ENCODE data around the gene CREB5. TPM values are rescaled to one million over a fixed set of nuclear protein-coding genes. Genes with fewer than 3 reads are reported as not detected.

The CREB5 gene
- total RNA-seq, 1 experiment from 2014 or later = 2.1 TPM

GRCh38 chr7:28407651-28408050, 4.7 kb upstream of the CREB5 start:
- H4K20me1 ChIP-seq (ENCODE audit: insufficient read depth) = no peaks in the 10 kb centered on the region
- H3K4me1 ChIP-seq (replicated peaks; ENCODE audit: insufficient read depth) = peaks cover 12% of the 10 kb centered on the region
- TF ChIP-seq CTCF (conservative IDR thresholded peaks at IDR 0.05) (no peak), EZH2 (IDR thresholded peaks at IDR 0.05; ENCODE audit: low read depth) (no peak)
- no peak overlapping the region for H3K4me3 ChIP-seq
- H3K79me2 ChIP-seq (ENCODE audit: low read depth) = no peaks in the 10 kb centered on the region
- H3K36me3 ChIP-seq (ENCODE audit: low read depth) = no peaks in the 10 kb centered on the region
- peak in 1 of 2 experiments; percentile 49 for DNase-seq
- H2AFZ ChIP-seq = no peak overlapping the region
- ChIA-PET POLR2A (ENCODE audit: unreplicated experiment) (no interaction called here), CTCF (no interaction called here)
- intact Hi-C loops (cut with micrococcal nuclease; ENCODE audit: unreplicated experiment) = no loop called here
- H3F3A ChIP-seq (ENCODE audit: insufficient read depth, low read depth) = peaks cover 22% of the 10 kb centered on the region
- H3K27me3 ChIP-seq (ENCODE audit: insufficient read depth, low read depth) = no peaks in the 10 kb centered on the region
- H3K9me3 ChIP-seq (ENCODE audit: insufficient read depth, low read depth) = no peaks in the 10 kb centered on the region
- peak overlapping the region; percentile 21; the same call in 1 of the 2 replicates for H3K27ac ChIP-seq
- no TSS peak for BruUV-seq (replicated peaks)
- no peaks in the 10 kb centered on the region for H3K9me2 ChIP-seq (ENCODE audit: insufficient read depth)
- no peak overlapping the region for H3K4me2 ChIP-seq

GRCh38 chr7:28408105-28408959, 4.0 kb upstream of the CREB5 start:
- H3K79me2 ChIP-seq (ENCODE audit: low read depth) = no peaks in the 10 kb centered on the region
- CTCF ChIA-PET = no interaction called here
- H3K9me3 ChIP-seq (ENCODE audit: insufficient read depth, low read depth) = no peaks in the 10 kb centered on the region
- H2AFZ ChIP-seq = no peak overlapping the region
- H4K20me1 ChIP-seq (ENCODE audit: insufficient read depth) = no peaks in the 10 kb centered on the region
- peaks cover 12% of the 10 kb centered on the region for H3K4me1 ChIP-seq (replicated peaks; ENCODE audit: insufficient read depth)
- no TSS peak for BruUV-seq (replicated peaks)
- peak overlapping the region; percentile 36; the same call in 1 of the 2 replicates for H3K4me3 ChIP-seq
- H3K9me2 ChIP-seq (ENCODE audit: insufficient read depth) = no peaks in the 10 kb centered on the region; the same call in 1 of the 2 replicates
- H3F3A ChIP-seq (ENCODE audit: insufficient read depth, low read depth) = peaks cover 22% of the 10 kb centered on the region
- H3K36me3 ChIP-seq (ENCODE audit: low read depth) = no peaks in the 10 kb centered on the region
- peak overlapping the region; percentile 21; the same call in 1 of the 2 replicates for H3K27ac ChIP-seq
- intact Hi-C loops (cut with micrococcal nuclease; ENCODE audit: unreplicated experiment) = no loop called here
- H3K27me3 ChIP-seq (ENCODE audit: insufficient read depth, low read depth) = no peaks in the 10 kb centered on the region
- no peak for DNase-seq
- TF ChIP-seq EZH2 (IDR thresholded peaks at IDR 0.05; ENCODE audit: low read depth) (no peak), CTCF (conservative IDR thresholded peaks at IDR 0.05) (no peak)
- POLR2A ChIA-PET (ENCODE audit: unreplicated experiment) = no interaction called here
- peak overlapping the region; percentile 58 for H3K4me2 ChIP-seq

GRCh38 chr7:28408960-28409715, 3.2 kb upstream of the CREB5 start:
- BruUV-seq (replicated peaks) = TSS peak; percentile 91
- H3K4me2 ChIP-seq = peak overlapping the region; percentile 84
- peaks cover 12% of the 10 kb centered on the region for H3K4me1 ChIP-seq (replicated peaks; ENCODE audit: insufficient read depth)
- ChIA-PET POLR2A (ENCODE audit: unreplicated experiment) (no interaction called here), CTCF (no interaction called here)
- H3K27ac ChIP-seq = peak overlapping the region; percentile 66
- H4K20me1 ChIP-seq (ENCODE audit: insufficient read depth) = no peaks in the 10 kb centered on the region
- no peaks in the 10 kb centered on the region for H3K79me2 ChIP-seq (ENCODE audit: low read depth)
- H3K36me3 ChIP-seq (ENCODE audit: low read depth) = no peaks in the 10 kb centered on the region
- DNase-seq = peak; percentile 61 to 80
- intact Hi-C loops (cut with micrococcal nuclease; ENCODE audit: unreplicated experiment) = no loop called here
- H3K9me2 ChIP-seq (ENCODE audit: insufficient read depth) = peaks cover 3% of the 10 kb centered on the region; the same call in 1 of the 2 replicates
- no peaks in the 10 kb centered on the region for H3K27me3 ChIP-seq (ENCODE audit: insufficient read depth, low read depth)
- peak overlapping the region; percentile 80 for H2AFZ ChIP-seq
- no peak for TF ChIP-seq EZH2 (IDR thresholded peaks at IDR 0.05; ENCODE audit: low read depth)
- TF ChIP-seq CTCF (conservative IDR thresholded peaks at IDR 0.05) = no peak
- no peaks in the 10 kb centered on the region for H3K9me3 ChIP-seq (ENCODE audit: insufficient read depth, low read depth)
- peak overlapping the region; percentile 63 for H3K4me3 ChIP-seq
- H3F3A ChIP-seq (ENCODE audit: insufficient read depth, low read depth) = peaks cover 22% of the 10 kb centered on the region
